Uterus (tissue), 2 donors: ENCODE results near the gene TAPT1.

Experiments
- POLR2A ChIP-seq, 2 donors: fragments of 450-650 bp; IDR thresholded peaks; one replicate each; pipeline ENCODE4 v1.6.1; 2016; ENCODE audit warnings: antibody characterized with exemption in 2 of 2, mild to moderate bottlenecking in 1 of 2, moderate library complexity in 1 of 2
- TF ChIP-seq, protein P1 (sequence below), 4 experiments: fragments of 200-600 bp in 2 of 4; fragments of 450-650 bp in 2 of 4; sonication (generic) in 2 of 4; IDR thresholded peaks; one replicate each; pipeline ENCODE4 v1.5.1; 2016 to 2019; ENCODE audit warnings: antibody characterized with exemption in 4 of 4, mild to moderate bottlenecking in 2 of 4, moderate library complexity in 1 of 4

GRCh38 chr4:16253127-16253960, 27.1 kb upstream of the TAPT1 start:
- TF ChIP-seq, protein P1, sequence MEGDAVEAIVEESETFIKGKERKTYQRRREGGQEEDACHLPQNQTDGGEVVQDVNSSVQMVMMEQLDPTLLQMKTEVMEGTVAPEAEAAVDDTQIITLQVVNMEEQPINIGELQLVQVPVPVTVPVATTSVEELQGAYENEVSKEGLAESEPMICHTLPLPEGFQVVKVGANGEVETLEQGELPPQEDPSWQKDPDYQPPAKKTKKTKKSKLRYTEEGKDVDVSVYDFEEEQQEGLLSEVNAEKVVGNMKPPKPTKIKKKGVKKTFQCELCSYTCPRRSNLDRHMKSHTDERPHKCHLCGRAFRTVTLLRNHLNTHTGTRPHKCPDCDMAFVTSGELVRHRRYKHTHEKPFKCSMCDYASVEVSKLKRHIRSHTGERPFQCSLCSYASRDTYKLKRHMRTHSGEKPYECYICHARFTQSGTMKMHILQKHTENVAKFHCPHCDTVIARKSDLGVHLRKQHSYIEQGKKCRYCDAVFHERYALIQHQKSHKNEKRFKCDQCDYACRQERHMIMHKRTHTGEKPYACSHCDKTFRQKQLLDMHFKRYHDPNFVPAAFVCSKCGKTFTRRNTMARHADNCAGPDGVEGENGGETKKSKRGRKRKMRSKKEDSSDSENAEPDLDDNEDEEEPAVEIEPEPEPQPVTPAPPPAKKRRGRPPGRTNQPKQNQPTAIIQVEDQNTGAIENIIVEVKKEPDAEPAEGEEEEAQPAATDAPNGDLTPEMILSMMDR (IDR thresholded peaks at IDR 0.05) = no peak
- no peak for TF ChIP-seq POLR2A (IDR thresholded peaks at IDR 0.05)
